Right lobe of liver (tissue), 6 donors: Measurements from ENCODE around the gene DOCK3. TPM values are rescaled to one million over a fixed set of nuclear protein-coding genes. Genes with fewer than 3 reads are reported as not detected.

Source experiments
- ATAC-seq, 4 donors: fragments of 200-7000 bp; cut with Tn5 transposase; one replicate each; pipeline ENCODE4 v1.9.1; 2020; ENCODE audit warnings: mild to moderate bottlenecking in 4 of 4, moderate library complexity in 4 of 4
- DNase-seq, 3 donors: peaks; one replicate each; pipeline ENCODE4 v3.0.0-alpha.2; 2020
- H3K27ac ChIP-seq, 3 donors: fragments of 200-600 bp; one replicate each; pipeline ENCODE4 v1.8.0; 2022
- H3K27me3 ChIP-seq, 2 donors: fragments of 200-600 bp; one replicate each; pipeline ENCODE4 v1.8.0; 2022
- H3K36me3 ChIP-seq, 4 donors: fragments of 200-600 bp; sonication (generic) in 1 of 4; one replicate each; pipeline versions ENCODE4 v1.5.1 to v1.8.0; 2017 to 2022; ENCODE audit warnings: control low read depth in 1 of 4
- H3K4me1 ChIP-seq, 4 donors: fragments of 200-600 bp; sonication (generic) in 1 of 4; one replicate each; pipeline versions ENCODE4 v1.5.1 to v1.8.0; 2017 to 2022; ENCODE audit warnings: control low read depth in 1 of 4
- H3K4me3 ChIP-seq, 3 donors: fragments of 200-600 bp; one replicate each; pipeline ENCODE4 v1.8.0; 2022
- H3K9me3 ChIP-seq, 4 donors: fragments of 200-600 bp; sonication (generic) in 1 of 4; one replicate each; pipeline versions ENCODE4 v1.5.1 to v1.8.0; 2017 to 2022; ENCODE audit warnings: control low read depth in 1 of 4
- CTCF ChIP-seq, 4 donors: fragments of 200-600 bp in 3 of 4; fragments of 450-650 bp in 1 of 4; IDR thresholded peaks; one replicate each; pipeline versions ENCODE4 v1.5.1 to v1.8.0; 2016 to 2022; ENCODE audit warnings: antibody characterized with exemption in 4 of 4, mild to moderate bottlenecking in 2 of 4
- POLR2A ChIP-seq: fragments of 450-650 bp; IDR thresholded peaks from one replicate; pipeline ENCODE4 v1.6.1; 2017; ENCODE audit warnings: antibody characterized with exemption, mild to moderate bottlenecking
- WGBS: methylation state at CpG from one replicate; pipeline ENCODE4 v1.1.6; 2018; ENCODE audit warnings: low coverage, low lambda C conversion rate; ENCODE audit not compliant: insufficient coverage; ENCODE audit errors: missing lambda C conversion rate; 5-methylcytosine and 5-hydroxymethylcytosine counted together
- intact Hi-C, 2 donors: fragments of 100-400 bp; cut with DNase I; formaldehyde crosslinking; loops; one replicate each; pipeline versions ENCODE4 v1.11.2 to v1.14.1; 2022
- total RNA-seq, 6 experiments: library from RNA; depleted of rRNA in 2 of 6; stranded (reverse); fragments of >200 nt in 2 of 6; fragmentation: NEBNext Ultra II Directional in 3 of 6; extraction: Animal tissue kit (Norgen Biotek cat#: 25700) in 3 of 6; gene quantifications; one replicate each; pipeline versions ENCODE4 v1.1.0 to v1.2.4, GENCODE V29; 2016 to 2023
- donor health status: DM: no; HTN: yes; CAD: no.
- donor health status: DM: no; HTN: no; CAD: no.
- donor health status: DM: no; HTN: no; CAD: no.
- donor health status: DM: no; HTN: yes; CAD: no.
- donor health status: DM: no; HTN: yes; CAD: no.

The DOCK3 gene
- total RNA-seq, 6 experiments from 2014 or later: 0.04 to 0.06 (median 0.06) TPM; not detected in 3

GRCh38 chr3:51338632-51339031, 663.9 kb downstream of the DOCK3 start:
- Histone ChIP-seq H3K4me1 (no peaks in the 10 kb centered on the region), H3K36me3 (no peaks in the 10 kb centered on the region), H3K4me3 (no peak overlapping the region), H3K9me3 (no peaks in the 10 kb centered on the region), H3K27me3 (no peaks in the 10 kb centered on the region), H3K27ac (no peak overlapping the region)
- DNase-seq: no peak
- intact Hi-C loops: no loop called here
- no peak for ATAC-seq
- 60% methylated on average over 2 of the region's 3 CpGs for WGBS
- TF ChIP-seq CTCF (IDR thresholded peaks at IDR 0.05): no peak
- no peak for TF ChIP-seq POLR2A

GRCh38 chr3:51340013-51340829, 665.5 kb downstream of the DOCK3 start:
- 63% methylated on average over 4 of the region's 4 CpGs for WGBS
- Histone ChIP-seq H3K36me3 (no peaks in the 10 kb centered on the region), H3K4me1 (no peaks in the 10 kb centered on the region), H3K27ac (no peak overlapping the region), H3K27me3 (no peaks in the 10 kb centered on the region), H3K9me3 (no peaks in the 10 kb centered on the region), H3K4me3 (no peak overlapping the region)
- ATAC-seq (peak in 1 of 4 donors; percentile 55), DNase-seq (no peak)
- no peak for TF ChIP-seq CTCF (IDR thresholded peaks at IDR 0.05)
- TF ChIP-seq POLR2A: no peak
- intact Hi-C loops: no loop called here

GRCh38 chr3:51340989-51341636, 666.4 kb downstream of the DOCK3 start:
- Histone ChIP-seq H3K27ac (no peak overlapping the region), H3K27me3 (no peaks in the 10 kb centered on the region), H3K36me3 (no peaks in the 10 kb centered on the region), H3K9me3 (no peaks in the 10 kb centered on the region), H3K4me1 (no peaks in the 10 kb centered on the region), H3K4me3 (no peak overlapping the region)
- ATAC-seq (no peak), DNase-seq (no peak)
- intact Hi-C loops: no loop called here
- TF ChIP-seq CTCF (IDR thresholded peaks at IDR 0.05) (no peak), POLR2A (no peak)
- WGBS: 24% methylated on average over 2 of the region's 8 CpGs

GRCh38 chr3:51343918-51344687, 669.4 kb downstream of the DOCK3 start:
- H3K36me3 ChIP-seq: no peaks in the 10 kb centered on the region
- TF ChIP-seq CTCF (IDR thresholded peaks at IDR 0.05): no peak
- H3K4me3 ChIP-seq: no peak overlapping the region
- 61% methylated on average over 7 of the region's 7 CpGs for WGBS
- H3K4me1 ChIP-seq: no peaks in the 10 kb centered on the region
- intact Hi-C loops: no loop called here
- no peaks in the 10 kb centered on the region for H3K9me3 ChIP-seq
- H3K27ac ChIP-seq: no peak overlapping the region
- no peaks in the 10 kb centered on the region for H3K27me3 ChIP-seq
- DNase-seq: no peak
- ATAC-seq: no peak
